Midbrain (tissue), 1 donor: ENCODE measurements around the gene STIM1.
"Not testable (repeated sequence)": the region's sequence is repeated elsewhere in the genome, so short reads cannot be mapped to it uniquely, and the experiment has no call there.

Experiments used
- DNase-seq: peaks from one replicate; lab custom pipeline; 2025; lab: John Stamatoyannopoulos, UW

STIM1 gene

GRCh38 chr11:3983101-3983500, 127.6 kb downstream of the STIM1 start:
- DNase-seq: no peak

- no peak for DNase-seq
These were observed 129.4 kb downstream of the STIM1 start for GRCh38 chr11:3984896-3985295.

GRCh38 chr11:3985631-3986030, 130.2 kb downstream of the STIM1 start:
- no peak for DNase-seq

GRCh38 chr11:3986301-3986700, 130.8 kb downstream of the STIM1 start:
- DNase-seq: no peak

- no peak for DNase-seq
These were observed 133.9 kb downstream of the STIM1 start for GRCh38 chr11:3989276-3989920.

GRCh38 chr11:3989921-3990290, 134.4 kb downstream of the STIM1 start:
- no peak for DNase-seq

GRCh38 chr11:3990406-3990805, 134.9 kb downstream of the STIM1 start:
- DNase-seq: no peak

- DNase-seq: no peak
These were observed 137.5 kb downstream of the STIM1 start for GRCh38 chr11:3992964-3993363.

GRCh38 chr11:3994030-3994640, 138.7 kb downstream of the STIM1 start:
- no peak for DNase-seq

GRCh38 chr11:3995307-3995706, 139.8 kb downstream of the STIM1 start:
- no peak for DNase-seq

- DNase-seq: no peak
These were observed 140.6 kb downstream of the STIM1 start for GRCh38 chr11:3995949-3996554.

GRCh38 chr11:3996651-3997050, 141.2 kb downstream of the STIM1 start:
- no peak for DNase-seq

GRCh38 chr11:4004753-4005152, 149.3 kb downstream of the STIM1 start:
- not testable (repeated sequence) for DNase-seq

GRCh38 chr11:4006946-4007680, 151.6 kb downstream of the STIM1 start:
- DNase-seq: no peak

GRCh38 chr11:4008116-4008515, 152.7 kb downstream of the STIM1 start:
- no peak for DNase-seq

GRCh38 chr11:4016602-4017001, 161.1 kb downstream of the STIM1 start:
- not testable (repeated sequence) for DNase-seq

GRCh38 chr11:4017129-4017528, 161.7 kb downstream of the STIM1 start:
- no peak for DNase-seq

GRCh38 chr11:4018641-4019040, 163.2 kb downstream of the STIM1 start:
- DNase-seq: no peak

- no peak for DNase-seq
These were observed 164.4 kb downstream of the STIM1 start for GRCh38 chr11:4019891-4020290.

GRCh38 chr11:4022669-4023068, 167.2 kb downstream of the STIM1 start:
- DNase-seq: no peak

- no peak for DNase-seq
These were observed 169.9 kb downstream of the STIM1 start for GRCh38 chr11:4025248-4025966.

GRCh38 chr11:4025967-4026324, 170.5 kb downstream of the STIM1 start:
- DNase-seq: peak; percentile 1
